ENCODE data around the gene CHST9. TPM values are rescaled to one million over a fixed set of nuclear protein-coding genes. Genes with fewer than 3 reads are reported as not detected.

Gene CHST9
- total RNA-seq, 1 donor from 2014 or later = 38.9 TPM

DNA sequence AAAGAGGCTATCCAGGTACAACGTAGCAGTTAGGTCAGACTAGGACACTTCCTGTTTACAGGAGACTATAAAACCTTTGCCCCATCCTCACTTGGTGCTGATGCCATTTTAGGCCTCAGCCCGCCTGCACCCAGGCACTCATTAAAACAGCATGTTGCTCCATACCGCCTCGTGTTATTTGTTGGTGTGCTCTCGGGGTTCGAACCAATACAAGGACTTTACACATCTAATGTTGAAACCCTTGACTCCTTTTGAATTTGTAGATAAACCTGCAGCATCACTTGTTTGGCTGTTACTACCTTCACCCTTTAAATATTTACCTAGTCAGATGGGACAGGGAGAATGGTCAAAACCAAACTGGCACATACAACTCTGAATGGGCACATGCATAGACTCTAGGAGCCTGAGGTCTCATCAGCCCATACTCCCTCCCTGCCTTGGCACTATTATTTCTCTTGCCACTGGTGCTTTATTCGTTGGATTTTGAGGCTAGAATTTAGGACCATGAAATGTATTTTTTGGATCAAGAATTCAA is 40.9 kb upstream of the CHST9 start:
- TF ChIP-seq, protein P1, sequence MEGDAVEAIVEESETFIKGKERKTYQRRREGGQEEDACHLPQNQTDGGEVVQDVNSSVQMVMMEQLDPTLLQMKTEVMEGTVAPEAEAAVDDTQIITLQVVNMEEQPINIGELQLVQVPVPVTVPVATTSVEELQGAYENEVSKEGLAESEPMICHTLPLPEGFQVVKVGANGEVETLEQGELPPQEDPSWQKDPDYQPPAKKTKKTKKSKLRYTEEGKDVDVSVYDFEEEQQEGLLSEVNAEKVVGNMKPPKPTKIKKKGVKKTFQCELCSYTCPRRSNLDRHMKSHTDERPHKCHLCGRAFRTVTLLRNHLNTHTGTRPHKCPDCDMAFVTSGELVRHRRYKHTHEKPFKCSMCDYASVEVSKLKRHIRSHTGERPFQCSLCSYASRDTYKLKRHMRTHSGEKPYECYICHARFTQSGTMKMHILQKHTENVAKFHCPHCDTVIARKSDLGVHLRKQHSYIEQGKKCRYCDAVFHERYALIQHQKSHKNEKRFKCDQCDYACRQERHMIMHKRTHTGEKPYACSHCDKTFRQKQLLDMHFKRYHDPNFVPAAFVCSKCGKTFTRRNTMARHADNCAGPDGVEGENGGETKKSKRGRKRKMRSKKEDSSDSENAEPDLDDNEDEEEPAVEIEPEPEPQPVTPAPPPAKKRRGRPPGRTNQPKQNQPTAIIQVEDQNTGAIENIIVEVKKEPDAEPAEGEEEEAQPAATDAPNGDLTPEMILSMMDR (IDR thresholded peaks at IDR 0.05; ENCODE audit: unreplicated experiment) = no peak
- H3K27me3 Mint-ChIP-seq = no peaks in the 10 kb centered on the region
- DNase-seq (ENCODE audit: low spot score, unreplicated experiment) = no peak
- no peak overlapping the region for H3K4me3 Mint-ChIP-seq (ENCODE audit: low read depth)
- no peak overlapping the region for H3K27ac Mint-ChIP-seq
- peaks cover 7% of the 10 kb centered on the region for H3K4me1 Mint-ChIP-seq (ENCODE audit: low read depth)
- H3K36me3 Mint-ChIP-seq (ENCODE audit: insufficient read depth) = no peaks in the 10 kb centered on the region
- peaks cover 9% of the 10 kb centered on the region for H3K9me3 Mint-ChIP-seq (ENCODE audit: low read depth)

DNA sequence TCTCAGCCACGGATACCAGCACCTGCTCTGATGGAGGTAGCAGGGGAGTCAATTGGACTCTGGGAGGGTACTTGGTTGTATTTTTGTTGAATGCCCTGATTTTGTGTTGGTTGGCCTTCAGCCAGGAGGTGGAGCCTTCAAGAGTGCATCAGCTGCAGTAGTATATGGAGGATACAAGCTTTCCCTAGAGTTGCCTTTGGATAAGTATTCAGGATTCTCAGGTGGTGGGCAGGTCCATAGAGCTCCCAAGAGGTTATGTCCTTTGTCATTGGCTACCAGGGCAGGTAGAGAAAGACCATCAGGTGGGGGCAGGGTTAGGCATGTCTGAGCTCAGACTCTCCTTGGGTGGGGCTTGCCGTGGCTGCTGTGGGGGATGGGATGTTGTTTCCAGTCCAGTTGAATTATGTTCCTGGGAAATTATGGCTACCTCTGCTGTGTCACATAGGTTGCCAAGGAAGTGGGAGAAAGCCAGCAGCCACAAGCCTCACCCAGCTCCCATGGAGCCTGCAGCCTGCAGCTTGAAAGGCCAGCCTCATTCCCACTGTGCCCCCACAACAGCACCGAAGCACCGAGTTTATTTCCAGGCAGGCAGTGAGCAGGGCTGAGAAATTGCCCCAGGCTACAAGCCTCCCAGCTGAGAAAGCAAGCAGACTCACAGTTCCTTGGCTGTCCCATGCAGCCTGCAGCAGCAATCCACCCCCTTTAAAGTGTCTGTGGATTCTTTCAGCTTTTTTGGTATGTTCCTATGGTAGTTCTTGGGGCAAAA is 38.6 kb upstream of the CHST9 start:
- H3K36me3 Mint-ChIP-seq (ENCODE audit: insufficient read depth) = no peaks in the 10 kb centered on the region
- H3K4me1 Mint-ChIP-seq (ENCODE audit: low read depth) = peaks cover 6% of the 10 kb centered on the region
- no peak overlapping the region for H3K4me3 Mint-ChIP-seq (ENCODE audit: low read depth)
- H3K9me3 Mint-ChIP-seq (ENCODE audit: low read depth) = peaks cover 10% of the 10 kb centered on the region
- TF ChIP-seq, protein P1 (IDR thresholded peaks at IDR 0.05; ENCODE audit: unreplicated experiment) = no peak
- H3K27ac Mint-ChIP-seq = no peak overlapping the region
- H3K27me3 Mint-ChIP-seq = no peaks in the 10 kb centered on the region
- DNase-seq (ENCODE audit: low spot score, unreplicated experiment) = no peak

DNA sequence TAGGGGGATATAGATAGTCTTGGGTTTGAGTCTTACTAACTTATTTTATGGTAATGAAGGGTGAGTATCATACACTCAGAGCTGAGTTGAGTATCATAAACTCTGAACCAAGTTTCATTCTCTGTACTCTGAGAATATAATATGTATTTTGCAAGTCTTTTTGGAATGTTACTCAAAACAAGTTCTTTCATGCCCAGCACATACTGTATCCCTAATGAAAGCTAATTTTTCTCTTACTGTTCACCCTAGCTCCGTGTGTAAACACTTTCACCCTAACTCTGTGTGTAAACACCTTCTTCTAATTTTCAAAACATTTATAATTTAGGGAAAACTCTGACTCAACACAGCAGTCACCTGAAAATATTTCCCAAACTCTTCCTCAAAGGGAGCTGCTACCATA is 29.7 kb upstream of the CHST9 start:
- Mint-ChIP-seq H3K27ac (no peak overlapping the region), H3K4me3 (ENCODE audit: low read depth) (no peak overlapping the region), H3K36me3 (ENCODE audit: insufficient read depth) (no peaks in the 10 kb centered on the region), H3K9me3 (ENCODE audit: low read depth) (no peaks in the 10 kb centered on the region), H3K27me3 (peaks cover 9% of the 10 kb centered on the region), H3K4me1 (ENCODE audit: low read depth) (no peaks in the 10 kb centered on the region)
- no peak for DNase-seq (ENCODE audit: low spot score, unreplicated experiment)
- TF ChIP-seq, protein P1 (IDR thresholded peaks at IDR 0.05; ENCODE audit: unreplicated experiment) = no peak

DNA sequence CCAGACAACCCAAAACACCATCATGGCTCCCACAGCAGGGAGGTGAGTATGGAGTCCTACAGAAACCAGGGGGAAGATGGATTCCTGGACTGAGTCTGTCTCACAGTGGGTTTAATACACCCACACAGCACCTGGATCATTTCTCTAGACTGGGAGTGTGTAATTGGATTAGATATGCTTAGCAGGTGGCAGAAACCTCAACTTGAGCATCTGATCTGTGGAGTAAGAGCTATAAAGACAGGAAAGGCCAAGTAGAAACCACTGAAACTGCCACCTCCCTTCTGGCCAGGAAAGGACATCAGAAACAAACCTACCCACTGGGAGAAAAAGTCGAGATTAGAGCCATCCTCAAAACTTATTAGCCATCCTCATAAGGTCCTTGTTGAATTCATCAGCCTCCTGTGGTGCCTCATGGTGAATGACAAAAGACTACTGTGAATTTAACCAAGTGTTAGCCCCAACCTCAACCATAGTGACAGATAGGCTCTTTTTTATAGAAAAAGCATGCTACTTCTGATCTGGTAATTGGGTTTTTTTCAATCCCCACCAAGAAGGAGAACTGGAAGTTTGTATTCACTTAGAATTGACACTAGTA is 28.1 kb upstream of the CHST9 start:
- no peaks in the 10 kb centered on the region for H3K36me3 Mint-ChIP-seq (ENCODE audit: insufficient read depth)
- H3K4me1 Mint-ChIP-seq (ENCODE audit: low read depth) = peaks cover 4% of the 10 kb centered on the region
- no peak overlapping the region for H3K4me3 Mint-ChIP-seq (ENCODE audit: low read depth)
- H3K27me3 Mint-ChIP-seq = peaks cover 9% of the 10 kb centered on the region
- no peaks in the 10 kb centered on the region for H3K9me3 Mint-ChIP-seq (ENCODE audit: low read depth)
- H3K27ac Mint-ChIP-seq = no peak overlapping the region
- DNase-seq (ENCODE audit: low spot score, unreplicated experiment) = no peak
- TF ChIP-seq, protein P1 (IDR thresholded peaks at IDR 0.05; ENCODE audit: unreplicated experiment) = no peak

DNA sequence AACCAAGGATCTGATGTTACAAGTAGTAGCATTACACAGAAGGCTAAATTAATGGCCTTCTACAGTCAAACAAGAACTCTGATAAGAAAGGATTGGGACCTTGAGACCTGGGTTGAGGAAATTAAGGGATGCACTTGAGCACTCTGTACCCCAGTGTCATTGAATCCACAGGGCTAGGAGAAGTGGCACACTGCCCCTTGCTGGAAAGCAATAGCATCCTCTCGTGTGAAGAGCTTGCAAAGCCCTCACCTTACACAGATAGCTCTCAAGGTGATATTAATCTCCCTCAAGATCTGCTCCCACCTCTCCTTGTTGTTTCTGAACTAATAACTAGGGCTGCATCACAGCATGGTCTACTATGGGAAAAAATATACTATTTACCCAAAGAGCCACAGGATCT is 26.5 kb upstream of the CHST9 start:
- TF ChIP-seq, protein P1 (IDR thresholded peaks at IDR 0.05; ENCODE audit: unreplicated experiment) = no peak
- DNase-seq (ENCODE audit: low spot score, unreplicated experiment) = no peak
- H3K27me3 Mint-ChIP-seq = peaks cover 9% of the 10 kb centered on the region
- no peak overlapping the region for H3K4me3 Mint-ChIP-seq (ENCODE audit: low read depth)
- peaks cover 5% of the 10 kb centered on the region for H3K4me1 Mint-ChIP-seq (ENCODE audit: low read depth)
- H3K9me3 Mint-ChIP-seq (ENCODE audit: low read depth) = no peaks in the 10 kb centered on the region
- H3K27ac Mint-ChIP-seq = no peak overlapping the region
- no peaks in the 10 kb centered on the region for H3K36me3 Mint-ChIP-seq (ENCODE audit: insufficient read depth)
